Measurements from ENCODE around the gene EIF2S2. TPM values are rescaled to one million over a fixed set of nuclear protein-coding genes. Genes with fewer than 3 reads are reported as not detected.

The EIF2S2 gene
- total RNA-seq, 1 donor from 2014 or later: 49.0 TPM

DNA sequence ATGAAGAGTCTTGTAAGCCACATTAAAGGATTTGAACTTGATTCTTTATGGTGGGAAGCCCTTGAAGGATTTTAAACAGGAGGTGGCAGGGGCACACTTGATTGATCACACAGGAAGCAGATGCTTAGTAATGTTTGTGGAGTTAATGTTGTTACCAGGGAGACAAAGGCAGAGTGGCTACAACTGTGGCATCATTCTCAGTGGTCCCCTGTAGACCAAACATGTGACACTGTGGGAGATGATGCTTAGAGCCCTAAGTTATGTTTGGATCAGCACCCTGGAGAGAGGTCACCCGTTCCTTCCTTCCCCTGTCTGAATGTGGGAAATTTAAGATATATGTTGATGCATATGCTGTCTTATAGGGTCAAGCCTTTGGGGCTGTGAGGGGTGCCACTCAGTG is 53.2 kb downstream of the EIF2S2 start:
- Mint-ChIP-seq H3K27ac (ENCODE audit: unreplicated experiment) (peak overlapping the region; percentile 4), H3K36me3 (ENCODE audit: unreplicated experiment) (no peaks in the 10 kb centered on the region), H3K4me1 (ENCODE audit: low read depth, unreplicated experiment) (peaks cover 22% of the 10 kb centered on the region), H3K27me3 (ENCODE audit: unreplicated experiment) (no peaks in the 10 kb centered on the region), H3K4me3 (ENCODE audit: unreplicated experiment) (peak overlapping the region; percentile 37), H3K9me3 (ENCODE audit: unreplicated experiment) (no peaks in the 10 kb centered on the region)
- no peak for DNase-seq
- TF ChIP-seq, protein P1, sequence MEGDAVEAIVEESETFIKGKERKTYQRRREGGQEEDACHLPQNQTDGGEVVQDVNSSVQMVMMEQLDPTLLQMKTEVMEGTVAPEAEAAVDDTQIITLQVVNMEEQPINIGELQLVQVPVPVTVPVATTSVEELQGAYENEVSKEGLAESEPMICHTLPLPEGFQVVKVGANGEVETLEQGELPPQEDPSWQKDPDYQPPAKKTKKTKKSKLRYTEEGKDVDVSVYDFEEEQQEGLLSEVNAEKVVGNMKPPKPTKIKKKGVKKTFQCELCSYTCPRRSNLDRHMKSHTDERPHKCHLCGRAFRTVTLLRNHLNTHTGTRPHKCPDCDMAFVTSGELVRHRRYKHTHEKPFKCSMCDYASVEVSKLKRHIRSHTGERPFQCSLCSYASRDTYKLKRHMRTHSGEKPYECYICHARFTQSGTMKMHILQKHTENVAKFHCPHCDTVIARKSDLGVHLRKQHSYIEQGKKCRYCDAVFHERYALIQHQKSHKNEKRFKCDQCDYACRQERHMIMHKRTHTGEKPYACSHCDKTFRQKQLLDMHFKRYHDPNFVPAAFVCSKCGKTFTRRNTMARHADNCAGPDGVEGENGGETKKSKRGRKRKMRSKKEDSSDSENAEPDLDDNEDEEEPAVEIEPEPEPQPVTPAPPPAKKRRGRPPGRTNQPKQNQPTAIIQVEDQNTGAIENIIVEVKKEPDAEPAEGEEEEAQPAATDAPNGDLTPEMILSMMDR (IDR thresholded peaks at IDR 0.05; ENCODE audit: partially characterized antibody, unreplicated experiment): no peak

DNA sequence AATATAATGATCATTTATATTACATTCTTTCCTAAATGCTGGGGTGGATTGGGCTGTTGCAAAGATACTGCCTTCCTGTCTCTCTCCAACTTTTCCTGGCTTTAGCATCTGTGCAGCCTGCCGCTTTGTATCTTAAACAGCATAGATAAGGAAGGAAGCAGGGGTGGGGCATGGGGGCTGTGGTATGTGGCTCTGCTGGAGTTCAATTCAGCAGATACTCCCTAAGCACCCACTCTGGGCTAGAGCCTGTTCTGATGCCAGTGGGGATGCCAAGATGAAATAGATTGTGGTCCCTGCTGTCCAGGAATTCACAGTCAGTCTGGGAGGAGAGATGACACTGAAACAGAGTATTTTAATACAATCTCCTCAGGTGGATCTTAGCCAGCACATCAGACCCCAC is 56.8 kb downstream of the EIF2S2 start:
- TF ChIP-seq, protein P1 (IDR thresholded peaks at IDR 0.05; ENCODE audit: partially characterized antibody, unreplicated experiment): no peak
- no peaks in the 10 kb centered on the region for H3K27me3 Mint-ChIP-seq (ENCODE audit: unreplicated experiment)
- H3K4me1 Mint-ChIP-seq (ENCODE audit: low read depth, unreplicated experiment): peaks cover 28% of the 10 kb centered on the region
- no peaks in the 10 kb centered on the region for H3K36me3 Mint-ChIP-seq (ENCODE audit: unreplicated experiment)
- no peak overlapping the region for H3K4me3 Mint-ChIP-seq (ENCODE audit: unreplicated experiment)
- DNase-seq: no peak
- no peaks in the 10 kb centered on the region for H3K9me3 Mint-ChIP-seq (ENCODE audit: unreplicated experiment)
- H3K27ac Mint-ChIP-seq (ENCODE audit: unreplicated experiment): no peak overlapping the region

DNA sequence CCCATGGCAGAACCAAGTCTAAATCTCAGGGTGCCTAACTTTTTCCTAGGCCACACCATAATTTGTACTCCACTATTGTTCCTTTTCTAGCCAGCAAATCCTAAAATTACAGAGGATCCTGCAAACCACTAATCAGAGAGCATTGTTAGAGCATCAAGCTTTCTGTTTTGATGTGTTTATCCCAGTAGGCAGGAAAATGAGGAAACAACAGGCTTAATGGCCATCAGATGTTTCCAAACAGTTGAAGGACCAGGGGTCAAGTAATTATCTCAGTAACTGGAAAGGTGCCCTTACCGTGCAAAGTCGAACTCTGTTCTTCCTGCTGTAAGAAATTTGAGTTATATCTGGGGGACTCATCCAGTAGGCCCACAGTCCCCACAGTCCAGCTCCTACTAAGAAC is 59.6 kb downstream of the EIF2S2 start:
- peaks cover 3% of the 10 kb centered on the region for H3K27me3 Mint-ChIP-seq (ENCODE audit: unreplicated experiment)
- no peak overlapping the region for H3K27ac Mint-ChIP-seq (ENCODE audit: unreplicated experiment)
- no peak for DNase-seq
- H3K4me3 Mint-ChIP-seq (ENCODE audit: unreplicated experiment): no peak overlapping the region
- TF ChIP-seq, protein P1 (IDR thresholded peaks at IDR 0.05; ENCODE audit: partially characterized antibody, unreplicated experiment): no peak
- H3K9me3 Mint-ChIP-seq (ENCODE audit: unreplicated experiment): peaks cover 3% of the 10 kb centered on the region
- no peaks in the 10 kb centered on the region for H3K36me3 Mint-ChIP-seq (ENCODE audit: unreplicated experiment)
- peaks cover 33% of the 10 kb centered on the region for H3K4me1 Mint-ChIP-seq (ENCODE audit: low read depth, unreplicated experiment)

DNA sequence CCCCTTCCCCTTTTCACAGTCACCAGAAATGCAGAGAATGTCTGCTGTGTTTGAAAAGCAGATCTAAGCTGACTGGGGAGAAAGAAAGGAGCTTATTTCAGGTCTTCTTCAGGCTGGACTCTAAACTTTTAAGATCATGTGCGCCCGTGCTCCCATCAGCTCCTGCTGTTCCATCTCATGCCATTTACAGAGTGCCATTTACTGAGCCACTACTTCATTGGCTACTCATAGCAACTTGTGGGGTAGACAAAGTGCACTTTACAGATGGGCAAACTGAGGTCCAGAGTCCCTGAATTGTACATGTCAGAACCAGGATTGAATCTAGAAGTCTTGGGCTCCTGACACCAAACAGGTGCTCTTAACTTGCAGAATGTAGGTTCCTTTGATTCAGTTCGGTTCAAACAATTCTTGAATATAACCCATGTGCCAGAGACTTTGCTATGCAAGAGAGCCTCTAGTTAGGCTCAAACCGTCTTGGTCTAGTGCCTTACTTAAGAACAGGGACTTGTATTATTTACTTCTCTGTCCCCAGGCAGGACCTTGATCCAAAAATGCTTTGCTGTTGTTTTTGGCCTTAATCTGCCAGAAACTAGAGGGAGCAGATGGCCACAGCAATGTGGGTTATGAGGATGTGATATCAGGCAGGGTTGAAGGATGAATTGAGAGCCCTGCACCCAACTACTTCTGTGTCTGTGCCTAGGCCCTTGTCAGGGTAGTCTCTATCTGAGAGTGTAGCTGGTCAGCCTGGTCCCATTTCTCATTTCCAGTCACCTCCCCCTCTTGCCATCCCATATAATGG is 61.9 kb downstream of the EIF2S2 start:
- Mint-ChIP-seq H3K9me3 (ENCODE audit: unreplicated experiment) (peaks cover 3% of the 10 kb centered on the region), H3K27me3 (ENCODE audit: unreplicated experiment) (peaks cover 3% of the 10 kb centered on the region), H3K36me3 (ENCODE audit: unreplicated experiment) (no peaks in the 10 kb centered on the region), H3K27ac (ENCODE audit: unreplicated experiment) (peak overlapping the region; percentile 46), H3K4me3 (ENCODE audit: unreplicated experiment) (peak overlapping the region; percentile 20), H3K4me1 (ENCODE audit: low read depth, unreplicated experiment) (peaks cover 37% of the 10 kb centered on the region)
- DNase-seq: no peak
- TF ChIP-seq, protein P1 (IDR thresholded peaks at IDR 0.05; ENCODE audit: partially characterized antibody, unreplicated experiment): no peak

DNA sequence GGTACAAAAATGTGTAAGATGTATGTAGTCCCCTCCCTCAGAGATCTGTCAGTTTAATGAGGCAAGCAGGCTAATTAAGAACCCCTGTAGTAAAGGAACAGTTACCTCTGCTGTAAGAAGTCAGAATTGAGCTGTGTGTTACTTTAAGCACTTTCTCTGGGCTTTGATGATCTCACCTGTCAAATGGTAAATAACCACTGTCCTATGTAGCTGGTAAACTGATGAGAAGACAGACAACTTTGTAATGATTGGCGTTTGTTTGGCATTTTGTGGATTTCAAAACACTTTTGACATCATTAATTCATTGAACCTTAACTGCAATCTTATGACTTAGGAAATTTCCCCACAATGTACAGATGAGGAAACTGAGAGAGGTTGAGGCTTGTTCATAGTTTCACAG is 62.7 kb downstream of the EIF2S2 start:
- Mint-ChIP-seq H3K4me3 (ENCODE audit: unreplicated experiment) (no peak overlapping the region), H3K27me3 (ENCODE audit: unreplicated experiment) (peaks cover 3% of the 10 kb centered on the region), H3K4me1 (ENCODE audit: low read depth, unreplicated experiment) (peaks cover 36% of the 10 kb centered on the region), H3K9me3 (ENCODE audit: unreplicated experiment) (peaks cover 3% of the 10 kb centered on the region), H3K36me3 (ENCODE audit: unreplicated experiment) (no peaks in the 10 kb centered on the region), H3K27ac (ENCODE audit: unreplicated experiment) (no peak overlapping the region)
- DNase-seq: no peak
- TF ChIP-seq, protein P1 (IDR thresholded peaks at IDR 0.05; ENCODE audit: partially characterized antibody, unreplicated experiment): no peak
